COR-L47 (cell line): ENCODE data around the gene PRKCE.

Experiments
- DNase-seq: peaks from one replicate; lab custom pipeline; 2025; lab: John Stamatoyannopoulos, UW

PRKCE gene

DNA sequence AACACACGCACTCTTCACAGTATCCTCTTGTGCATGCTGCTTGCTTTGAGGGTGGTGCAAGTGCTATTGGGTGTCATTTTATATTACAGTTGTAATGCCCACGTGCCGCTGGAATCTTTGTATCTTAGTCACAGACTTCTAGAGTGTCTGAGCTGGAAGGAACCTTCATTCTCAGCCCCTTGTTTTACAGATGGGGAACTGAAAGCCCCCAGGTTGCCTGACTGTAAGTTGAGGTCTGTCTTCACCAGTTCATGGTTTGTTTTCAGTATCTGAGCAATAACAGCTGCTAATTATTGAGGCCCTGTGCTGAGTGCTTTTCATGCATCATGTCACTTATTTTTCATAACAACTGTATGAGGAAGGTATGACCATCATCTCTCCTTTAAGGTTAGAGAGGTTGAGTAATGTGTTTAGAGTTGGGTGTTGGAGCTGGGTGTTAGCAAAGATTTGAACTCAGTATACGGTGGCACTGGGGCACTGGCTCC lies 77.0 kb downstream of the PRKCE start:
- no peak for DNase-seq

DNA sequence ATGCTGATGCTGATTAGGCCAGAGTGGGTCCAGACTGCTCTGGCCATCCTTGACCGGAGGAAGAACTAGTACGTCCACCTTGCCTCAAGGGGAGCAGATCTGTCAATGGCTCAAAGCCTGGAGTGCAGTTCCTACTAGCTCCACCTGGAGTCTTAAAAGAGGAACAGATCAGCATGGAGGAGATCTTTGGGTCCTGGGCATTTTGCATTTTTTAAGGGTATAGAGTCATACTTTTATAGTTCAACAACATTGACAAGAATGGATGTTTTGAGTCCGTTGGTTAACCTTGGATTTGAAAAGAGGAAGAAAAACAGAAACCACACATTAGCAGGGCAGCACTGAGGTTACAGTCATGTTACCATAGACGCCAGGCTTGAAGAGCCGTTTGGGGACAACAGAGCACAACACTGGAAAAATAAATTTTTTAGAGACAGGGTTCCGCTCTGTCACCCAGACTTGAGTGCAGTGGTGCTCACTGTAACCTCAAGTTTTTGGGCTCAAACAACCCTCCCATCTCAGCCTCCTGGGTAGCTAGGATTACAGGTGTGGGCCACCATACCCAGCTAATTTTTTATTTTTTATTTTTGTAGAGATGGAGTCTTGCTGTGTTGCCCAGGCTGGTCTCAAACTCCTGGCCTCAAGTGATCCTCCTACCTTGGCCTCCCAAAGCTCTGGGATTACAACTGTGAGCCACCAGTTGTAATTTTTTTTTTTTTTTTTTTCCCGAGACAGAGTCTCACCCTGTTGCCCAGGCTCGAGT lies 78.5 kb downstream of the PRKCE start:
- no peak for DNase-seq

DNA sequence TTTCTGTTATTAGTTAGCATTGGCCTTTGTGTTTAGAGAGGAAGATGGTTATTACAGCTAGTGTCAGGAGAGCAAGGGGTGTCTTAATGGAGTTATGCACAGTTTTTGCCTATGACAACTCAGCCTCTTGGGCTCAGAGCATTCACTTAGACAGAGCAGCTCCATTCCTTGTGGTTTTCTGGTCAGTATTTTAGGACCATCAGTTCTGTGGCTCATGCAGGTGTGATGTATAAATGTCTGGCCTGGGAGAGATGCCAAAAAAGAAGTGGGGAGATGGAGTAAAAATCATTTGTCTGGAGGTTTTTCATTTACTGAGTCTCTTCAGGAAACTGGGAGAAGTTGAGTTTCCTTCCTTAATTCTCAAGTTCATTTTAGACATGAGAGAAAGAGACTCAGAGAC lies 79.7 kb downstream of the PRKCE start:
- DNase-seq, result no peak

DNA sequence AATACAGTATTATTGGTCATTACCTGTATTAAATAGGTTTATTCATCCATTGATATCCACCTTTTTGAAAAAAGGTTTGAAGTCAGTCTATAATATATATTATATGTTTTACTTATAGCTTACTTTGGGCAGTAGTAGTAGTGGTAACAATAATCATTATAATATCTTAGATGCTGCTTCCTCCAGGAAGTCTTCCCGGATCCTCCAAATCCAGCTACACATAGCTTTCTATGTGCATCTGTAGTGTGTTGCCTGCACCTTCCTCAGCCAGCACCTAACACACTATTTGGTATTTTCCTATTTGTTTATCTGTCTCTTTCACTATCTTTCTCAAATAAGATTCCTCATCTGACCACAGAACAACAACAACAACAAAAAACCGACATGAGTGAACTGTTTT lies 81.0 kb downstream of the PRKCE start:
- DNase-seq, result no peak

DNA sequence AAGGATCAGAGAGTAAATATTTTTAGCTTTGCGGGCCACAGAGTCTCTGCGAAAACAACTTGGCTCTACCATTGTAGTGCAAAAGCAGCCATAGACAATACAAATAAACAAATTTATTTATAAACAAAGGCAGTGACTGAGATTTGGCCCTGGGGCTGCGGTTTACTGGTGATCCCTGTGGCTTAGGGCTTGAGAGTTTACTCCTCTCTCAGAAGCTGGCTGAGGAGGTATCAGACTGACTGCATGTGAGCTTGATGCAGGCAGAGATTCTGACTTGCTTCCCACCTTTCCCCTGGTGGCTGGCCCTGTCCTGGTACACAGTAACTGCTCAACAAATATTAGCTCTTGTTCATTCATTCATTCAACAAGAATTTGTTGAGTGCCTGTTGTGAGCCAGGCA lies 81.5 kb downstream of the PRKCE start:
- DNase-seq, result no peak

DNA sequence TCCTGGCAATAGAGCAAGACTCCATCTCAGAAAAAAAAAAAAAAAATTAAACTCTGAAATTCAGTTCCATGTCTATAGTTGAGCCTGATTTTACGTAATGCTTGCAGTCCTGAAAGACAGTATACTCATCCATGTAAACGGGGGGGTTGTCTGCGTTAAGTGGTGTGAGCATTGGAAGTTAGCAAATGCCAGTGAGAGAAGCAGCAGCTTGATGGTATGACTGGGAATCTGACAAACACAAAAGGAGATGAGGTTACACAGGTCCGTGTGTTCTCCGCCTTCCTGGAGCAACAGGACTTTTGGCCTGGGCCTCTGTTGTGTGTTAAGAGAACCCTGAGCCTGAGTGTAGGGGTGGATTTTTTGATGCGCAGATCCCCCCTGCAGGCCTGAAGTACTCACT lies 82.9 kb downstream of the PRKCE start:
- no peak for DNase-seq

DNA sequence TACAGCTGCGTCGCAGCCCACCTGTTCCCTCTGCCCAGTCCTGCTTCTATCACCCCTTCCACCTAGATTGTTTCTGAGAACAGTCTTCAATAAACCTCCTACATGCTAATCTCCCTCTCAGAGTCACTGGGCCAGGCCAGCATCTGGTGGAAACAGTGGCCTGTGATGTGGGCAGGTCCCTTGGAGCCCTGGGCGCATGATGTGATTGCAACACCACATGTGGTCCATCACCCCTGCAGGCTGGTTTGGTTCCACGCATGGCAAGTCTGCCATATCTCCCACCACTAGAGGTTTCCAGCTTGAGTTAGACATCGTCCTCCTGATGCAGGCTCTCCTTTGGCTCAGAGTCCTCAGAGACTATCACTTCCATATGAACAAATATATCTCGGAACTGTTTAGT lies 83.5 kb downstream of the PRKCE start:
- no peak for DNase-seq

DNA sequence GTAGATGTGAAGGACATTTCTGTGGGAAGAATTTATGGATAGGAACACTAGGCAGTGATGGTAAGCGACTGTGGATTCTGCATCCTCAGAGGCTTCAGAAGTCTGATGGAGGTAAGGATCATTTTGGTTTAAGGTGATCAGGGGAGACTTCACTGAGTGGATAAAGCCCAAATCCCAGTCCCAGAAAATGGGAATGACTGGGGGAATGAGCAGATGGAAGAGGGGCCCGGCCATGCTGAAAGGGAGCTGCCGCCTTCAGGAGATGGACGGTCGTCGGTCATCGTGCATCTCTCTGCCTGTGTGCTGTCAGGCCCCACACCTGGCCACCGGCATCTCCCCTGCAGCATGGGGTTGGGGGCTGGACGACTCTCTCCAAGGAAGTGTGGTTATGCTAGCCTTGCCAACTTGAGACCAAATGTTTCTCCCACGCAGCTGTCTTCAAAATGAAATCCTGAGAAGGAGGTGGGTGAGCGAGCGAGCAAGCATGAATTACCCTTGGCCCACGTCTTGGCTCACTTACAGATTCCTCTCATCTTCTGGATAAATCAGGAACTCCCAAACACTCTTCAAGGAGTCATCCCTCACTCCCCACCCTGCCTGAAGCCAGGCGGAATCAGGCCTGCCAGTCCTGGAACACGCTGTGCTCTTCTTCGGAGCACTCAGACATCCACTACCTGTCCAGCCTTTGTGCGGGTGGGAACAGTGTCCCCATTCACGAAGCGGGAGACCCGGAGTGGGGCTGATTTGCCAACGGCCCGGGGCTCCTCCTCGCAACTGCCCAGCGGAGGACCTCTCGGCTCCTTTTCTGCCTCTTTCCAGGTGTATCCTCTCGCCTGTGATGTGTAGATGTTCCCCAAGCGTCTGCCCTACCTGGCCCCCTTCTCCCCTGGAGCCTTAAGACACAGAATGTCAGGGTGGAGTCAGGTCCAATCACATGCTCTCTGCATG lies 85.6 kb downstream of the PRKCE start:
- no peak for DNase-seq

DNA sequence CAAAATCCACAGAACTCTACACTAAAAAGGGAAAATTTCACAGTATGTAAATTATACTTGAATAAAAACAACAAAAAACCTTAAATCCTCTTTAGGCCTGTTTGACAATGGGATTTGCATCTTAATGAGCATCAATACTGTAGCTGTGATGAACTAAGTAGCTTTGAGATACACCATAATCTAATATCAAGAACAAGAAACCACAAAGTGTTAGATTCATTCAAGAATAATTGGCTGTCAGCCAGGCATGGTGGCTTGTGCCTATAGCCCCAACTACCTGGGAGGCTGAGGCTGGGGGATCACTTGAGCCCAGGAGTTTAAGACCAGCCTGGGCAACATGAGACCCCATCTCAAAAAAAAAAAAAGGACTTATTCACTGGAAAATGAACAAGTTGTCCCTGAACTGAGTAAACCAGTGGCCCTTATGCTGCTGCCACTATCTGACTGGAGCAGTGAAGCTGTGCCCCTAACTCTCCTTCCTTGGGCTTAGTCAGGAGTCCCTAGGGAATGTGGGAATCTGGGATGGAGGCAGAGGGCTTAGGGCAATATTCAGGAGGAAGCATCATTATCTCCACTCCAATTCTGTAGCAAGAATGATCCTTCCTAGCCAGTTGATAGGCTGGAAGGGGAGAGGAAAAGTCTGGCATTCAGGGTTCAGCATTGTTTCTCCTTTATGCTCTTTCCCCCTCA lies 88.5 kb downstream of the PRKCE start:
- no peak for DNase-seq

DNA sequence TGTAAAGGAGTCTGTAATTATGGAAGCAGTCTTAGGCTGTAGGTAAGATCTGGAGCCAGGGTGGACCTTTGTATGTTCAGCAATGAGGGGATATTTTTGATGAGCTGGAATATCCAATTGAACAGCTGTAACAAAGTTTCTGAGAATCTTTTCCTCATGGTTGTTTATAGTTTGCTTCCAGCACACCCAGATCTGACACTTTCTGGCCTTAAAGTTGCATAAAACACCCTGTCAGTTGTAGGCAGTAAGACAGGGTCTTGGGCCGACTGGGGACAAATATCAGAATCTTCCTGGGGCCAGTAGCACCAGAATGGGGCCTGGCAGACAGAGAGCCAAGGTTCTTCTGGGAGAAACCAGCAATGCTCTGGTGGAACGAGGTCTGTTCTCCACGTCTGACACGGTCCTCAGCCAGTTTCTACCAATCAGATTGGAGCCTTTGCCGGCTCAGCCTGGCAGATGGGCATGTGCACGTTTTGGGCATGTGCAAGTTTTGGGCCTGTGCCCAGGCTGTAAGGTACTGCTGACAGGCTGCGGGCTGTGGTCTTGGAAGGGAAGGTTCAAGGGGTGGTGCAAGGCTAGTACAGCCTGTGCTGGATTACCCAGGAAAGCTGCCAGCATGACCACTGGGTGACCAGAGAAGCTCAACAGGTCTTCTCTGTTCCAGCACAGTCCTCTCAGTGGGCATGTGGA lies 89.8 kb downstream of the PRKCE start:
- DNase-seq, result no peak

DNA sequence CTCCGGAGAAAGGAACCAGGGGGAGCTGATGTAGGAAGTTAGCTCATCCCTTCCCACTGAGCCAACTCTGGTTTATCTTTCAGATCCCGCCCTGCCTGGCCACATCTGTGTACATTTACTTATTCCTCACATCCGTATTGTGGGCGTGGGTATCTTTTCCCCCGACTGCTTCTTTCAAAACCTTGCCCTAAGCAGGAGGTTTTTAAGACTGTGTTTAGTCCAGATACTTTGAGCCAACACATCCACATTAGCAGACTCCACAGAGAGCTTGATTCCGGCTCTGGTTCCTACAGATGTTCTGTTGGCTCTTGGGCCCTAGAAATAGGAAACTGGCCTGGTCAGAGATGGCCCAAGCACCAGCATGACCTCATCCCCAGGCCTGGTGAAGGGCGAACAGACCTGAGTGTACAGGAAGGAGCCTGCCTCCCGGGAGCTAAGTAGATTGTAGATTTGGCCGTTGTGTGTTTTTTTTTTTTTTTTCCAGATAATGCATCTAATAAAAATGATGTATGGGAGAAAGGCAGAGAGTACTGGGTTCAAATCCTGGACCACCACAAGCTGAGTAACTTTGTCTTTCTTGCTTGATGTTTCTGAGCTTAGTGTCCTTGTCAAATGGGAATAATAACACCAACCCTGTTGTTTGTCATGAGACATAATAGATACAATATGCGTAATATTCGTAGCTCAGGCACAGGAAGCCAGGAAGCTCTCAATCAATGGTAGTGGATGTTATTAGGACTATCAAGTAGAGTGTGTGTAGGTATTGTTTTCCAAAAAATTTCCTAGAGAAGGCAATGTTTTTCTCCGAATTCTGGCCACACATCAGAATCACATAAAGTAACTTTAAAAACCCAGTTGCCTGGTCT lies 92.3 kb downstream of the PRKCE start:
- DNase-seq, result no peak

DNA sequence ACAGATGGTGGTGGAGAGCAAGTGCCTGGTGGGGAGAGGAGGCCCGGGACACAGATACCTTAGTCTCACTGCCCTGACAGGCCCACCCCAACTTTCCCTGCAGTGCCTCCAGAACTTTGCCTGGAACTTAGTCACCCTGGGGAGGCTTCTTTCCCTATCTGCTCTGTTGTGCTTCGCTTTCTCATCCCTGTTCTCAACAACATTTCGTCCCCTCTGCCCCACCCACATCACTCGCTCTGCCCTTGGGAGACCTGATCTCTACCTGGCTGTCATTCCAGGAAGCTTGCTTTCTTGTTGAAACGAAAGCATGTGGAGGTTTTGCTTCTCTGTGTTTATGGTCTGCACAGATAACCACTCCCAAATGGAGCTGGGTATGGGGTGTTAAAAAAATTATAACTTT lies 93.8 kb downstream of the PRKCE start:
- no peak for DNase-seq

DNA sequence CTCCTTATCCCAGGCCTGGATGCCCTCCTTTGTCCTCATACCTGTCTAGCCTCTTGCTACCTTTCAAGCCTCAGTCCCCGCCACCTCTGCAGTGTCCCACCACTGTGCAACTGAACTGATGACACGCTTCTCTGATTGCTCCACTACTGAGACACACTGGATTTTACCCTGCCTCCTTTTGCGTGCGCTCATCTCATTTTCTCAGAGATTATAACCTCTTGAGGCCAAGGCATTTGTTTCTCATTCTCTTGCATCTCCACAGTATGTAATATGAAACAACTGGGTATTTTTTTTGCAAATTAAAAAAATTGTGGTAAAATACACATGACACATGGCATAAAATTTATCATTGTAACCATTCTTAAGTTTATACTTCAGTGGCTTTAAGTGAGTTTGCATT lies 95.4 kb downstream of the PRKCE start:
- no peak for DNase-seq

DNA sequence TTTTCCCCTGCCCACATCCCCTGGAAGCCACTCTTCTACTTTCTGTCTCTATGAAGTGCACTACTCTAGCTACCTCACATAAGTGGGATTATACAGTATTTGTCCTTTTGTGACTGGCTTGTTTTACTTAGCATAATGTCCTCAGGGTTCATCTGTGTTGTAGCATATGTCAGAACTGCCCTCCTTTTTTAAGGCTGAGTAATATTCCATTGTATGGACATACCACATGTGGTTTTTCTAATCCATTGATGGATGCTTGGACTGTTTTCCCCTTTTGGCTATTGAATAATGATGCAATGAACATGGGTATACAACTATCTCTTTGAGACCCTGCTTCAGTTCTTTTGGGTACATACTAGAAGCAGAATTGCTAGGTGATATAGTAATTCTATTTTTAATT lies 95.9 kb downstream of the PRKCE start:
- no peak for DNase-seq

DNA sequence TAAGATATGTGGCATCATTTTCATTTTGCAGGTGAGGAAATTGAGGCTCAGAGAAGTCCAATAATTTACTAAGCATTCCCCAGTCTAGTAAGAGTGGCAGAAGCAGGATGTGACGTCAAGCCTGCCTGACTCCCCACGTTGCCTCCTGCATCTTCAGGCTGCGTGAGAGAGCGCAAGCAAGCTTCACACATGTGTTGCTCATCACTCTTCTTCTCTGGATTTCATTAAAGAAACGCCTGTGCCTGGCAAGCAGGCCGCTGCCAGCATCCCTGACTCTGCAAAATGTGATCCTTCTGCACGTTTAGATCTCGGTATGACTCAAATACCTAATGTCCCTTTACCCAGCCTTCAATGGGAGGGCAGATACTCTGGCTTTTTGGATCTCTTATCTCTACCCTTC lies 96.8 kb downstream of the PRKCE start:
- no peak for DNase-seq

DNA sequence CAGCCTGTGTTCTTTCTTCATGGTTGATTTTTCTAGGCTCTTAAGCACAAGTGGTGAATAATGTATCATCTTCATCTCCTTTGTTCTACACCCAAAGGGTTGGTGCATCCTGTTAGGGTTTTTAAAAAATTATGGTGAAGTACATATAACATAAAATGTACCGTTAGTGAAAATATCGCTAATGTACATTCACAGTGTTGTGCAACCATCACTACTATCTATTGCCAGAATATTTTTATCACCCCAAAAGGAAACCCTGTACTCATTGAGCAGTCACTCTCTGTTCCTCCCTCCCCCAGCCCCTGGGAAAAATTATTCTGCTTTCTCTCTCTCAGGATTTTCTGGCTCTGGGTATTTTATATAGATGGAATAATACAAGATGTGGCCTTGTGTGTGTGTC lies 98.5 kb downstream of the PRKCE start:
- no peak for DNase-seq

DNA sequence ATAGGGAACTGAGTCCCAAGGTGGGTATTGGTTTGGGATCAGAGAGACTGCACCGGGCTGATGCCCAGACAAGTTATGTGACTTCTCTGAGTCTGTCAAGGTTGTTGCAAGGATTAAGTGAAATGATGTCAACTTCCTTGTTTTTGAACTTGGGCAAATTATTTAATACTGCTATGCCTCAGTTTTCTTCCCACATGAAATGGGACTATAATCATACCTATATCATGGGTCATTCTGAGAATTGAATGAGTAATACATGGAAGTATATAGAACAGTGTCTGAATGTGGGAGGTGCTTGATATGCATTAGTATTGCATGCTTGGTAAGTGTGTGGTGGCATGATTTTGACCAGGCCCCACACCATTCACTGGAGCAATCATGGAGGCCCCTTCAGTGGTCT lies 99.0 kb downstream of the PRKCE start:
- no peak for DNase-seq

DNA sequence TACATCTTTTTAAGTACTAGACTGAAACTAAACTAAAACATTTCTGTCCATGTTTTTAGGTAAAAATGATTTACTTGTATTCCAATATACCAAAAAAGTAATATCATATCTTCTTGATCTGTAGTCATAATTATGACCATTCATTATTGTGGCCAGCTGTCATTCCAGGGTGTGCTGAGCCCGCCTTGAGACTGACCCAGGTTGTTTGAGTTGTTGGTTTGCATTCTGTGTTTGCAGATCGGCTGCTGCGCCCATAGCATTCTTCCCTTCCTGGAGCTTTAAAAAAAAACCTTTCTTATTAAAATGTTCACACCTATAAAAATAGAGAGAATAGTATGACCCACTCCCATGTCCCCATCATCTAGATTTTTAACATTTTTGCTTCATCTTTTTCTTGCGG lies 101.9 kb downstream of the PRKCE start:
- DNase-seq, result no peak

DNA sequence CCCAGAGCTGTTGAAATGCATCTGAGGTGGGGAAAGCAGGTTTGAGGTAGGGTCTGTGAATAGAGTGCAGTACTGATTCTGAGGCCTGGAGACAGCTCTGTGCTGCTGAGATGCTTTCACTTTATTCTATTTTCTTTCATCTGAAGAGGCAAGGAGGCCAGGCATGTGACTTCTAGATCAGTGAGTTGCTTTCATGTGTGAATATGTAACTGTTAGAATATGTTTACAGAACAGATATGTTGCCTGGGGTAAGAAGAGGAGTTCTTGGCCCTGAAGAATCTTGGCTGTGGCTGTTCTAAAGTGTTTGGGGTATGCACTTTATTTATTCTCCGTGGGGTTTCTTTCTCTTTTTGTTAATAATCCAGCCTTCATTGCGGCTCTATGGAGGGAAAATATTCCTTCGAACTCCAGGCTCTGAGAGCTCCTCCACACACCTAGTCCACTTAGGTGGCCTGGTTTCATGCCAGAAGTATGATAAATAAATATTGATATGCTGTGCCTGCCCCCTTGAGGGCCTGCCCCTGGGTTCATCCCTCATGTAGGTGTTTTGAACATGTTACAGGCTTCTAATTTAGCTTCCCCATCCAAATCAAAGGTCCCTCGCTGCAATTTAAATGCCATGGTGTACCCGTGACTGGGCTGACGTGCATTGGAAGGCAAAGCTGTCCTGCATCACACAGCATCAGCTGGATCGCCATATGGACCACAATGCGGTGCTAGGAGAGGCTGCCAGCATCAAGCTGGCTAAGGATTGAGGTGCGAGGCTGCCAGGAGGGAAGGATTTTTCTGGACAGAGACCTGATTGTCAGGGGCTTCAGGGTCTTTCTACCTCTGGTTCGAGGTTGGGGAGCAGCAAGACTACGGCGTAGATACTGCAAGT lies 102.9 kb downstream of the PRKCE start:
- no peak for DNase-seq
